ENCODE results near the gene GTF2IRD1.
"Not testable (repeated sequence)": the region's sequence is repeated elsewhere in the genome, so short reads cannot be mapped to it uniquely, and the experiment has no call there.

Gene GTF2IRD1

GRCh38 chr7:74633451-74633921 is 179.8 kb downstream of the GTF2IRD1 start:
- H3K9me3 ChIP-seq (ENCODE audit: control insufficient read depth, insufficient read depth, low read length), result no peaks in the 10 kb centered on the region
- H3K36me3 ChIP-seq (ENCODE audit: control insufficient read depth, insufficient read depth, low read length), result no peaks in the 10 kb centered on the region

GRCh38 chr7:74637745-74638144 is 184.0 kb downstream of the GTF2IRD1 start:
- Histone ChIP-seq H3K4me1 (ENCODE audit: control insufficient read depth, insufficient read depth, low read length) (no peaks in the 10 kb centered on the region), H3K36me3 (ENCODE audit: control insufficient read depth, insufficient read depth, low read length) (no peaks in the 10 kb centered on the region), H3K9me3 (ENCODE audit: control insufficient read depth, insufficient read depth, low read length) (no peaks in the 10 kb centered on the region), H3K4me3 (ENCODE audit: low read depth, low read length) (no peak overlapping the region), H3K9ac (ENCODE audit: low read depth, low read length) (no peak overlapping the region), H3K27me3 (ENCODE audit: control insufficient read depth, insufficient read depth, low read length) (no peaks in the 10 kb centered on the region), H3K27ac (ENCODE audit: low read depth, low read length) (no peak overlapping the region)

More at GRCh38 chr7:74633451-74633921, 179.8 kb downstream of the GTF2IRD1 start:
- Histone ChIP-seq H3K9ac (ENCODE audit: low read depth, low read length) (no peak overlapping the region), H3K4me1 (ENCODE audit: control insufficient read depth, insufficient read depth, low read length) (peaks cover under 1% of the 10 kb centered on the region; the same call in 1 of the 2 replicates), H3K27ac (ENCODE audit: low read depth, low read length) (no peak overlapping the region), H3K4me3 (ENCODE audit: low read depth, low read length) (no peak overlapping the region), H3K27me3 (ENCODE audit: control insufficient read depth, insufficient read depth, low read length) (no peaks in the 10 kb centered on the region)

- H3K9ac ChIP-seq (ENCODE audit: low read depth, low read length); H3K9me3 ChIP-seq (ENCODE audit: control insufficient read depth, insufficient read depth, low read length); H3K27me3 ChIP-seq (ENCODE audit: control insufficient read depth, insufficient read depth, low read length); H3K36me3 ChIP-seq (ENCODE audit: control insufficient read depth, insufficient read depth, low read length): not testable (repeated sequence)
- peak overlapping the region; percentile 41 for H3K4me3 ChIP-seq (ENCODE audit: low read depth, low read length)
- H3K27ac ChIP-seq (ENCODE audit: low read depth, low read length), result peak overlapping the region; percentile 50
- peaks cover 16% of the 10 kb centered on the region for H3K4me1 ChIP-seq (ENCODE audit: control insufficient read depth, insufficient read depth, low read length)
Measured at GRCh38 chr7:74650055-74650454, 196.3 kb downstream of the GTF2IRD1 start.

- peak overlapping the region; percentile 41; the same call in 1 of the 2 replicates for H3K4me3 ChIP-seq (ENCODE audit: low read depth, low read length)
- H3K36me3 ChIP-seq (ENCODE audit: control insufficient read depth, insufficient read depth, low read length); H3K9ac ChIP-seq (ENCODE audit: low read depth, low read length); H3K9me3 ChIP-seq (ENCODE audit: control insufficient read depth, insufficient read depth, low read length); H3K27me3 ChIP-seq (ENCODE audit: control insufficient read depth, insufficient read depth, low read length): not testable (repeated sequence)
- H3K4me1 ChIP-seq (ENCODE audit: control insufficient read depth, insufficient read depth, low read length), result peaks cover 21% of the 10 kb centered on the region
- H3K27ac ChIP-seq (ENCODE audit: low read depth, low read length), result peak overlapping the region; percentile 60
Measured at GRCh38 chr7:74650493-74651132, 196.9 kb downstream of the GTF2IRD1 start.

- not testable (repeated sequence) for H3K9ac ChIP-seq (ENCODE audit: low read depth, low read length); H3K9me3 ChIP-seq (ENCODE audit: control insufficient read depth, insufficient read depth, low read length); H3K27me3 ChIP-seq (ENCODE audit: control insufficient read depth, insufficient read depth, low read length); H3K36me3 ChIP-seq (ENCODE audit: control insufficient read depth, insufficient read depth, low read length); H3K27ac ChIP-seq (ENCODE audit: low read depth, low read length)
- Histone ChIP-seq H3K4me3 (ENCODE audit: low read depth, low read length) (peak overlapping the region; percentile 41; the same call in 1 of the 2 replicates), H3K4me1 (ENCODE audit: control insufficient read depth, insufficient read depth, low read length) (peaks cover 26% of the 10 kb centered on the region)
Measured at GRCh38 chr7:74651133-74651504, 197.4 kb downstream of the GTF2IRD1 start.

All from HUES48 (cell line).